HepG2 (cell line): ENCODE measurements around the gene UTF1. TPM values are rescaled to one million over a fixed set of nuclear protein-coding genes. Genes with fewer than 3 reads are reported as not detected.
A peak's percentile ranks its signal among the peaks of the same experiment; 100 is the strongest.

ENCODE experiments used
- ATAC-seq: fragments of 200-7000 bp; cut with Tn5 transposase; 3 replicates; pipeline ENCODE4 v1.9.1; 2020; ENCODE audit warnings: mild to moderate bottlenecking, moderate library complexity
- BruUV-seq: library from RNA; stranded (reverse); fragments of 400-500 nt; replicated peaks from 2 replicates; lab custom pipeline; 2021; lab: Mats Ljungman, UMichigan
- CTCF ChIA-PET: fragments of 300-600 bp; formaldehyde crosslinking; extraction: SDS; loops from one replicate; lab custom pipeline; 2021; ENCODE audit warnings: low total read pairs, inconsistent platforms, low intra/inter-chr PET ratio; lab: Yijun Ruan, JAX
- POLR2A ChIA-PET: fragments of 350-600 bp; sonication (Branson Sonifier 250); formaldehyde crosslinking; loops from one replicate; lab custom pipeline; 2020; ENCODE audit warnings: antibody characterized with exemption, inconsistent platforms; lab: Yijun Ruan, JAX
- DNase-seq: peaks from one replicate; pipeline ENCODE4 v3.0.0-alpha.2; 2015; ENCODE audit warnings: low spot score
- FAIRE-seq: peaks from 3 replicates; lab custom pipeline; 2011; peaks lifted over from hg19 to GRCh38; lab: Jason Lieb, UNC
- H2AFZ ChIP-seq: one replicate; pipeline ENCODE4 v1.6.1; 2011; ENCODE audit warnings: low read length, inconsistent platforms
- H3K27ac ChIP-seq: fragments of 300-600 bp; 3 replicates; pipeline ENCODE4 v1.8.0; 2011; ENCODE audit warnings: mixed run types, mild to moderate bottlenecking, mixed read lengths, low read length, inconsistent platforms; ENCODE audit not compliant: insufficient read depth; ENCODE audit errors: extremely low read length
- H3K27me3 ChIP-seq, 2 experiments: fragments of 200-600 bp in 1 of 2; 2 replicates in 1 of 2; 3 replicates in 1 of 2; pipeline versions ENCODE4 v1.6.0 to v1.8.0; 2011; ENCODE audit warnings: low read length in 2 of 2, mild to moderate bottlenecking in 2 of 2, moderate library complexity in 2 of 2, inconsistent platforms in 1 of 2; ENCODE audit not compliant: insufficient read depth in 2 of 2, control insufficient read depth in 1 of 2
- H3K36me3 ChIP-seq, 2 experiments: fragments of 200-600 bp in 1 of 2; replicated peaks in 1 of 2; 2 replicates in 1 of 2; 3 replicates in 1 of 2; pipeline versions ENCODE4 v1.5.1 to v1.8.0; 2011; ENCODE audit warnings: low read length in 2 of 2, inconsistent platforms in 1 of 2; ENCODE audit not compliant: insufficient read depth in 2 of 2, control insufficient read depth in 1 of 2
- H3K4me1 ChIP-seq: 2 replicates; pipeline ENCODE4 v1.5.1; 2012; ENCODE audit warnings: low read length, inconsistent platforms; ENCODE audit not compliant: insufficient read depth
- H3K4me2 ChIP-seq: 2 replicates; pipeline ENCODE4 v1.6.0; 2011; ENCODE audit warnings: low read depth, low read length, inconsistent platforms
- H3K4me3 ChIP-seq, 3 experiments: fragments of 200-600 bp in 1 of 3; sonication (generic), shearing (Covaris generic) in 1 of 3; replicated peaks in 1 of 3; 2 replicates each; pipeline ENCODE4 v1.5.1; 2011 to 2016; ENCODE audit warnings: low read length in 3 of 3, inconsistent platforms in 2 of 3, low read depth in 2 of 3, mild to moderate bottlenecking in 2 of 3, control low read depth in 1 of 3, mixed read lengths in 1 of 3; ENCODE audit not compliant: insufficient read depth in 1 of 3
- H3K79me2 ChIP-seq: one replicate; pipeline ENCODE4 v1.6.1; 2011; ENCODE audit warnings: low read length, inconsistent platforms; ENCODE audit not compliant: insufficient read depth
- H3K9ac ChIP-seq: 2 replicates; pipeline ENCODE4 v1.6.0; 2011; ENCODE audit warnings: mild to moderate bottlenecking, low read depth, low read length, inconsistent platforms; ENCODE audit not compliant: insufficient read depth
- H3K9me3 ChIP-seq: 2 replicates; pipeline ENCODE4 v1.5.1; 2012; ENCODE audit warnings: mild to moderate bottlenecking, low read length
- H4K20me1 ChIP-seq: 2 replicates; pipeline ENCODE4 v1.6.0; 2011; ENCODE audit warnings: inconsistent platforms, mild to moderate bottlenecking, low read length, moderate library complexity; ENCODE audit not compliant: insufficient read depth
- ATF7 ChIP-seq, 2 experiments: fragments of 450-650 bp in 1 of 2; sonication (generic) in 1 of 2; formaldehyde crosslinking in 1 of 2; IDR thresholded peaks; 2 replicates each; pipeline versions ENCODE4 v1.4.0 to v1.6.1; 2016 to 2020; ENCODE audit warnings: antibody characterized with exemption in 1 of 2, mild to moderate bottlenecking in 1 of 2, missing genetic modification reagents in 1 of 2
- BCL6 ChIP-seq: IDR thresholded peaks from 2 replicates; pipeline ENCODE4 v1.6.1; 2016; ENCODE audit warnings: missing genetic modification reagents, missing compliant biosample characterization
- CEBPB ChIP-seq: IDR thresholded peaks from 2 replicates; pipeline ENCODE4 v1.6.1; 2011; ENCODE audit warnings: low read depth, low read length, improper control_type of control experiment, borderline replicate concordance
- KLF6 ChIP-seq: IDR thresholded peaks from 2 replicates; pipeline ENCODE4 v1.8.0; 2016; ENCODE audit warnings: missing biosample characterization, missing genetic modification reagents
- MTA1 ChIP-seq: sonication (generic); formaldehyde crosslinking; IDR thresholded peaks from 2 replicates; pipeline ENCODE4 v1.4.0; 2020; ENCODE audit warnings: missing genetic modification reagents, mild to moderate bottlenecking, borderline replicate concordance
- NFRKB ChIP-seq: fragments of 450-650 bp; IDR thresholded peaks from 2 replicates; pipeline ENCODE4 v1.6.1; 2017
- SOX6 ChIP-seq, 2 experiments: fragments of 450-650 bp in 1 of 2; sonication (generic) in 1 of 2; formaldehyde crosslinking in 1 of 2; IDR thresholded peaks; 2 replicates each; pipeline versions ENCODE4 v1.4.0 to v1.6.1; 2017 to 2020; ENCODE audit warnings: antibody characterized with exemption in 1 of 2, mild to moderate bottlenecking in 1 of 2, missing genetic modification reagents in 1 of 2
- ZC3H4 ChIP-seq: sonication (generic); formaldehyde crosslinking; IDR thresholded peaks from 2 replicates; pipeline ENCODE4 v1.4.0; 2020; ENCODE audit warnings: missing genetic modification reagents, borderline replicate concordance
- ZNF142 ChIP-seq: sonication (generic); formaldehyde crosslinking; IDR thresholded peaks from 2 replicates; pipeline ENCODE4 v1.4.0; 2020; ENCODE audit warnings: missing genetic modification reagents
- ZNF44 ChIP-seq: sonication (generic); formaldehyde crosslinking; IDR thresholded peaks from 2 replicates; pipeline ENCODE4 v1.5.1; 2020; ENCODE audit warnings: mild to moderate bottlenecking, missing genetic modification reagents
- ZNF547 ChIP-seq: sonication (generic); formaldehyde crosslinking; IDR thresholded peaks from 2 replicates; pipeline ENCODE4 v1.5.1; 2020; ENCODE audit warnings: mild to moderate bottlenecking, missing genetic modification reagents
- ZNF672 ChIP-seq: sonication (generic); formaldehyde crosslinking; IDR thresholded peaks from 2 replicates; pipeline ENCODE4 v1.8.1; 2022; ENCODE audit warnings: missing genetic modification reagents
- WGBS: methylation state at CpG from one replicate; pipeline ENCODE4 v1.1.6; 2017; ENCODE audit warnings: low lambda C conversion rate; 5-methylcytosine and 5-hydroxymethylcytosine counted together
- in situ Hi-C: cut with HindIII; loops from 2 replicates; pipeline ENCODE4 v1.10.0; 2017; ENCODE audit warnings: low pct_unique_long_range_greater_than_20kb; ENCODE audit not compliant: extremely low pct_ligation_motif_present
- intact Hi-C: fragments of 100-400 bp; cut with micrococcal nuclease; formaldehyde crosslinking; loops from one replicate; pipeline ENCODE4 v1.10.0; 2022; ENCODE audit not compliant: unreplicated experiment
- polyA plus RNA-seq, 8 experiments: library from polyadenylated mRNA; depleted of rRNA in 3 of 8; stranded (reverse) in 7 of 8; unstranded in 1 of 8; fragments of >200 nt; fragmentation: Illumina TruSeq in 4 of 8; extraction: Trizol in 4 of 8; gene quantifications; 2 replicates each; pipeline versions ENCODE4 v1.2.1 to v1.2.3, GENCODE V29; 2011 to 2016; ENCODE audit warnings: low read depth in 4 of 8, missing spikeins in 1 of 8, mixed read lengths in 1 of 8; ENCODE audit not compliant: insufficient read depth in 1 of 8
- total RNA-seq, 5 experiments: library from RNA; depleted of rRNA; stranded (reverse); fragments of >200 nt; fragmentation: Illumina TruSeq; extraction: Trizol; gene quantifications; 2 replicates each; pipeline ENCODE4 v1.2.3, GENCODE V29; 2016; ENCODE audit warnings: low read depth in 1 of 5
- TF ChIP-seq, protein P1 (sequence below): sonication (generic); formaldehyde crosslinking; IDR thresholded peaks from 2 replicates; pipeline ENCODE4 v1.8.1; 2023; ENCODE audit warnings: mild to moderate bottlenecking, moderate library complexity, missing genetic modification reagents
- TF ChIP-seq, protein P2 (sequence below): sonication (generic); formaldehyde crosslinking; IDR thresholded peaks from 2 replicates; pipeline ENCODE4 v1.4.0; 2020; ENCODE audit warnings: mild to moderate bottlenecking, missing genetic modification reagents, borderline replicate concordance

The UTF1 gene
- total and polyA plus RNA-seq, 2 of the 13 experiments (the other 11 are each of a cell fraction or from before 2014, with no cell fraction given): not detected

- Histone ChIP-seq H3K9me3 (no peaks in the 10 kb centered on the region), H3K27ac (peak overlapping the region; percentile 8), H4K20me1 (peaks cover 7% of the 10 kb centered on the region; the same call in 1 of the 2 replicates), H3K4me2 (peak overlapping the region; percentile 60), H3K4me1 (peaks cover 23% of the 10 kb centered on the region), H3K4me3 (peak overlapping the region in 1 of 3 experiments; percentile 48; a peak in 1 of 6 replicates), H3K36me3 (peaks cover 11 to 22% of the 10 kb centered on the region in 2 experiments; a peak in 4 of 5 replicates), H3K79me2 (no peaks in the 10 kb centered on the region), H2AFZ (no peak overlapping the region), H3K9ac (no peak overlapping the region), H3K27me3 (peaks cover 0 to 21% of the 10 kb centered on the region in 2 experiments; a peak in 3 of 5 replicates)
- WGBS: no CpG with 5 or more reads among the region's 12 CpGs
- ChIA-PET CTCF (no interaction called here), POLR2A (interaction anchor here (0.7 to 1.2 kb wide), 2 partner anchors 20 to 242 kb away, joined by 3 to 6 read pairs; no protein-coding TSS in a partner anchor)
- FAIRE-seq: peak; percentile 44
- intact Hi-C loops: no loop called here
- peak; percentile 72 for DNase-seq
- in situ Hi-C loops: no loop called here
- peak; percentile 39 for ATAC-seq
- no TSS peak for BruUV-seq
- no peak for TF ChIP-seq ZNF142 (CRISPR knock-in tag)
- TF ChIP-seq ZC3H4 (CRISPR knock-in tag): no peak
- TF ChIP-seq, protein P1, sequence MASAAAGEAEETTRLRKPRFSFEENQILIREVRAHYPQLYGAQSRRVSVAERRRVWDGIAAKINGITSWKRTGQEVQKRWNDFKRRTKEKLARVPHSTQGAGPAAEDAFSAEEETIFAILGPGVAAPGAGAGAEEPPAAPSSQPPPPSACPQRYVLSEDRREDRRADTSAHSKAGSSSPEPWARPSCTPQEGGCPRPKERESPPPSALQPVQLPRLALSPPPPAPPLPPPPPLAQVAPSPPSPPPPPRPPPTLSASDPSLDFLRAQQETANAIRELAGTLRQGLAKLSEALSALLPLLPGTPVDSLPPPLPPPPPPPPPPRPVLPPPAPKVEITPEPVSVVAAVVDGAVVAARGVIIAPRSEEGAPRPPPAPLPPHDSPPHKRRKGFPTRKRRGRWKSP (CRISPR knock-in tag): peak; percentile 45; the same call in 1 of the 2 replicates
- TF ChIP-seq ZNF672: no peak
- TF ChIP-seq CEBPB: peak; percentile 64; the same call in 1 of the 2 replicates
- no peak for TF ChIP-seq KLF6
- TF ChIP-seq MTA1 (CRISPR knock-in tag): peak; percentile 4; the same call in 1 of the 2 replicates
- peak; percentile 98 for TF ChIP-seq BCL6 (CRISPR knock-in tag)
- no peak for TF ChIP-seq ATF7 (IDR thresholded peaks at IDR 0.05)
- TF ChIP-seq ATF7 (CRISPR knock-in tag; IDR thresholded peaks at IDR 0.05): no peak
- TF ChIP-seq, protein P2, sequence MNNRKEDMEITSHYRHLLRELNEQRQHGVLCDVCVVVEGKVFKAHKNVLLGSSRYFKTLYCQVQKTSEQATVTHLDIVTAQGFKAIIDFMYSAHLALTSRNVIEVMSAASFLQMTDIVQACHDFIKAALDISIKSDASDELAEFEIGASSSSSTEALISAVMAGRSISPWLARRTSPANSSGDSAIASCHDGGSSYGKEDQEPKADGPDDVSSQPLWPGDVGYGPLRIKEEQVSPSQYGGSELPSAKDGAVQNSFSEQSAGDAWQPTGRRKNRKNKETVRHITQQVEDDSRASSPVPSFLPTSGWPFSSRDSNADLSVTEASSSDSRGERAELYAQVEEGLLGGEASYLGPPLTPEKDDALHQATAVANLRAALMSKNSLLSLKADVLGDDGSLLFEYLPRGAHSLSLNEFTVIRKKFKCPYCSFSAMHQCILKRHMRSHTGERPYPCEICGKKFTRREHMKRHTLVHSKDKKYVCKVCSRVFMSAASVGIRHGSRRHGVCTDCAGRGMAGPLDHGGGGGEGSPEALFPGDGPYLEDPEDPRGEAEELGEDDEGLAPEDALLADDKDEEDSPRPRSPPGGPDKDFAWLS (CRISPR knock-in tag): no peak
- no peak for TF ChIP-seq ZNF547 (CRISPR knock-in tag)
- no peak for TF ChIP-seq ZNF44
- no peak for TF ChIP-seq SOX6 (IDR thresholded peaks at IDR 0.05)
- TF ChIP-seq SOX6 (CRISPR knock-in tag; IDR thresholded peaks at IDR 0.05): peak; percentile 92
- no peak for TF ChIP-seq NFRKB
Measured at GRCh38 chr10:133277993-133278576, 48.1 kb downstream of the UTF1 start.
